DMS 273 (cell line): ENCODE results near the gene CSPG4.
A peak's percentile ranks its signal among the peaks of the same experiment; 100 is the strongest.
"Not testable (repeated sequence)": the region's sequence is repeated elsewhere in the genome, so short reads cannot be mapped to it uniquely, and the experiment has no call there.

Experiments
- DNase-seq: peaks from one replicate; lab custom pipeline; 2025; ENCODE audit not compliant: unreplicated experiment; lab: John Stamatoyannopoulos, UW

The CSPG4 gene

GRCh38 chr15:75712668-75713337, at the start of gene CSPG4:
Gene CSPG4, minus strand, starts transcription at chr15:75712848. Its CDS starts 93 bp downstream, at chr15:75712755.
- DNase-seq, result no peak

GRCh38 chr15:75762357-75762718, 49.7 kb upstream of the CSPG4 start:
- DNase-seq, result not testable (repeated sequence)

GRCh38 chr15:75761446-75762356, 49.1 kb upstream of the CSPG4 start:
- DNase-seq, result no peak

GRCh38 chr15:75760704-75761435, 48.2 kb upstream of the CSPG4 start:
- no peak for DNase-seq

GRCh38 chr15:75760131-75760520, 47.5 kb upstream of the CSPG4 start:
- DNase-seq, result not testable (repeated sequence)

GRCh38 chr15:75759416-75760130, 46.9 kb upstream of the CSPG4 start:
- DNase-seq, result no peak

GRCh38 chr15:75758071-75758872, 45.6 kb upstream of the CSPG4 start:
- DNase-seq, result peak; percentile 96

GRCh38 chr15:75754871-75755270, 42.2 kb upstream of the CSPG4 start:
- DNase-seq, result not testable (repeated sequence)

GRCh38 chr15:75753145-75753544, 40.5 kb upstream of the CSPG4 start:
- no peak for DNase-seq

- DNase-seq, result no peak
Measured at GRCh38 chr15:75751891-75752290, 39.2 kb upstream of the CSPG4 start.

GRCh38 chr15:75751116-75751875, 38.6 kb upstream of the CSPG4 start:
- DNase-seq, result no peak

GRCh38 chr15:75750261-75751050, 37.8 kb upstream of the CSPG4 start:
- no peak for DNase-seq

- DNase-seq, result no peak
Measured at GRCh38 chr15:75749820-75750219, 37.2 kb upstream of the CSPG4 start.

GRCh38 chr15:75748882-75749281, 36.2 kb upstream of the CSPG4 start:
- not testable (repeated sequence) for DNase-seq

- DNase-seq, result not testable (repeated sequence)
Measured at GRCh38 chr15:75747121-75747520, 34.5 kb upstream of the CSPG4 start.

- DNase-seq, result no peak
Measured at GRCh38 chr15:75745305-75745704, 32.7 kb upstream of the CSPG4 start.

GRCh38 chr15:75742346-75742745, 29.7 kb upstream of the CSPG4 start:
- DNase-seq, result not testable (repeated sequence)

- no peak for DNase-seq
Measured at GRCh38 chr15:75739791-75740190, 27.1 kb upstream of the CSPG4 start.
